Kidney (tissue), 14 donors: Measurements from ENCODE around the gene ANKRD6. TPM values are rescaled to one million over a fixed set of nuclear protein-coding genes. Genes with fewer than 3 reads are reported as not detected.

ENCODE experiments used
- DNase-seq, 5 donors: peaks; one replicate each; pipeline ENCODE4 v3.0.0-alpha.2; 2013 to 2020
- FAIRE-seq: peaks from 2 replicates; lab custom pipeline; 2012; peaks lifted over from hg19 to GRCh38; lab: Jason Lieb, UNC
- H3K27ac ChIP-seq, 2 donors: one replicate each; pipeline ENCODE4 v1.7.0; 2013; ENCODE audit warnings: low read depth in 2 of 2, low read length in 2 of 2, inconsistent platforms in 1 of 2
- H3K27me3 ChIP-seq: one replicate; pipeline ENCODE4 v1.7.1; 2013; ENCODE audit warnings: low read length, inconsistent platforms; ENCODE audit not compliant: control insufficient read depth, insufficient read depth
- H3K36me3 ChIP-seq, 3 donors: one replicate each; pipeline versions ENCODE4 v1.7.0 to v1.7.1; 2013; ENCODE audit warnings: low read length in 3 of 3, control low read depth in 1 of 3, inconsistent platforms in 1 of 3; ENCODE audit not compliant: insufficient read depth in 3 of 3, control insufficient read depth in 2 of 3
- H3K4me1 ChIP-seq, 3 donors: one replicate each; pipeline versions ENCODE4 v1.7.0 to v1.7.1; 2013; ENCODE audit warnings: low read length in 3 of 3, inconsistent platforms in 1 of 3, low read depth in 1 of 3; ENCODE audit not compliant: control insufficient read depth in 2 of 3, insufficient read depth in 2 of 3
- H3K4me3 ChIP-seq, 3 donors: one replicate each; pipeline versions ENCODE4 v1.7.0 to v1.8.1; 2013; ENCODE audit warnings: low read length in 3 of 3, control low read depth in 1 of 3, inconsistent platforms in 1 of 3
- H3K9ac ChIP-seq, 3 donors: one replicate each; pipeline versions ENCODE4 v1.7.0 to v1.7.1; 2013; ENCODE audit warnings: low read length in 3 of 3, control low read depth in 1 of 3, inconsistent platforms in 1 of 3
- H3K9me3 ChIP-seq, 3 donors: one replicate each; pipeline versions ENCODE4 v1.7.0 to v1.7.1; 2013; ENCODE audit warnings: low read length in 3 of 3, control low read depth in 1 of 3, inconsistent platforms in 1 of 3; ENCODE audit not compliant: control insufficient read depth in 2 of 3, insufficient read depth in 1 of 3
- intact Hi-C: fragments of 100-400 bp; cut with DNase I; formaldehyde crosslinking; loops from one replicate; pipeline ENCODE4 v1.11.1; 2022
- polyA plus RNA-seq: library from polyadenylated mRNA; stranded (reverse); fragments of 350-450 nt; fragmentation: Illumina TruSeq; extraction: RNeasy Lipid Tissue Mini Kit (QIAGEN cat#74804); gene quantifications from one replicate; pipeline ENCODE4 v1.2.3, GENCODE V29; 2014; ENCODE audit warnings: low read depth, low replicate concordance; ENCODE audit not compliant: insufficient read depth
- total RNA-seq: library from RNA; stranded (reverse); fragmentation: NEBNext Ultra II Directional; extraction: Animal tissue kit (Norgen Biotek cat#: 25700); gene quantifications from one replicate; pipeline ENCODE4 v1.2.1, GENCODE V29; 2021
- TF ChIP-seq, protein P1 (sequence below): IDR thresholded peaks from 3 replicates; pipeline ENCODE4 v1.5.1; 2012; ENCODE audit warnings: mild to moderate bottlenecking, moderate library complexity, borderline replicate concordance; ENCODE audit not compliant: insufficient read depth; ENCODE audit errors: extremely low read depth
- donor health status: control.
- donor health status: control.
- donor health status: control.
- donor health status: control.
- donor health status: control.
- donor health status: DM: yes; HTN: yes; CAD: no.
- donor health status: Normal renal cell carcinoma (clear cell type).

Gene ANKRD6
- total and polyA plus RNA-seq, 2 donors from 2014 or later, result 10.3 to 29.5 TPM

DNA sequence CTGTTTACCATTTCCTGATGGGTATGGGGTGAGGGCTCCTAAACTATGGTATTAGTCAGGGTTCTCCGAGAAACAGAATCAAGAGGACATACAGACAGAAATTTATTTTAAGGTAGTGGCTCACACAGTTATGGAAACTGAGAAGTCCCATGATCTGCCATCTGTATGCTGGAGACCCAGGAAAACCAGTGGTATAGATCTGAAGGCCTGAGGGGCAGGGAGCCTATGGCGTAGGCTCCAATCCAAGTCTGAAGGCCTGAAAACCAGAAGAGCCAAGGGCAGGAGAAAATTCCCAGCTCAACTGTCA lies 93.6 kb downstream of the ANKRD6 start:
- H3K9me3 ChIP-seq, result no peaks in the 10 kb centered on the region
- no peaks in the 10 kb centered on the region for H3K36me3 ChIP-seq
- no peak overlapping the region for H3K27ac ChIP-seq
- DNase-seq, result no peak
- H3K4me3 ChIP-seq, result no peak overlapping the region
- no peaks in the 10 kb centered on the region for H3K27me3 ChIP-seq
- TF ChIP-seq, protein P1, sequence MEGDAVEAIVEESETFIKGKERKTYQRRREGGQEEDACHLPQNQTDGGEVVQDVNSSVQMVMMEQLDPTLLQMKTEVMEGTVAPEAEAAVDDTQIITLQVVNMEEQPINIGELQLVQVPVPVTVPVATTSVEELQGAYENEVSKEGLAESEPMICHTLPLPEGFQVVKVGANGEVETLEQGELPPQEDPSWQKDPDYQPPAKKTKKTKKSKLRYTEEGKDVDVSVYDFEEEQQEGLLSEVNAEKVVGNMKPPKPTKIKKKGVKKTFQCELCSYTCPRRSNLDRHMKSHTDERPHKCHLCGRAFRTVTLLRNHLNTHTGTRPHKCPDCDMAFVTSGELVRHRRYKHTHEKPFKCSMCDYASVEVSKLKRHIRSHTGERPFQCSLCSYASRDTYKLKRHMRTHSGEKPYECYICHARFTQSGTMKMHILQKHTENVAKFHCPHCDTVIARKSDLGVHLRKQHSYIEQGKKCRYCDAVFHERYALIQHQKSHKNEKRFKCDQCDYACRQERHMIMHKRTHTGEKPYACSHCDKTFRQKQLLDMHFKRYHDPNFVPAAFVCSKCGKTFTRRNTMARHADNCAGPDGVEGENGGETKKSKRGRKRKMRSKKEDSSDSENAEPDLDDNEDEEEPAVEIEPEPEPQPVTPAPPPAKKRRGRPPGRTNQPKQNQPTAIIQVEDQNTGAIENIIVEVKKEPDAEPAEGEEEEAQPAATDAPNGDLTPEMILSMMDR, result no peak
- H3K4me1 ChIP-seq, result no peaks in the 10 kb centered on the region
- no peak for FAIRE-seq
- intact Hi-C loops, result no loop called here
- H3K9ac ChIP-seq, result no peak overlapping the region

DNA sequence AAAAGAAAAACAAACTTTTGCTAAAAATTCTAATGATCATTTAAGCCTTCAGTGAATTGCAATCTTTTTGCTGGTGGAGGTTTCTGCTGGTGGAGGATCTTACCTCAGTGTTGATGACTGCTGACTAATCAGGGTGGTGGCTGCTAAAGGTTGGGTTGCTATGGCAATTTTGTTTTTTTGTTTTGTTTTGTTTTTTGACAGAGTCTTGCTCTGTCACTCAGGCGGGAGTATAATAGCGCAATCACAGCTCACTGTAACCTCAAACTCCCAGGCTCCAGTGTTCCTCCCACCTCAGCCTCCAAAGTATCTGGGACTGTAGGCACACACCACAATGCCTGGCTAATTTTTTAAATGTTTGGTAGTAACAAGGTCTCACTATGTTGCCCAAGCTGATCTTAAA lies 94.7 kb downstream of the ANKRD6 start:
- TF ChIP-seq, protein P1, result no peak
- Histone ChIP-seq H3K9ac (no peak overlapping the region), H3K36me3 (no peaks in the 10 kb centered on the region), H3K27me3 (no peaks in the 10 kb centered on the region), H3K4me3 (no peak overlapping the region), H3K9me3 (no peaks in the 10 kb centered on the region), H3K27ac (no peak overlapping the region), H3K4me1 (no peaks in the 10 kb centered on the region)
- FAIRE-seq, result no peak
- intact Hi-C loops, result no loop called here
- no peak for DNase-seq

DNA sequence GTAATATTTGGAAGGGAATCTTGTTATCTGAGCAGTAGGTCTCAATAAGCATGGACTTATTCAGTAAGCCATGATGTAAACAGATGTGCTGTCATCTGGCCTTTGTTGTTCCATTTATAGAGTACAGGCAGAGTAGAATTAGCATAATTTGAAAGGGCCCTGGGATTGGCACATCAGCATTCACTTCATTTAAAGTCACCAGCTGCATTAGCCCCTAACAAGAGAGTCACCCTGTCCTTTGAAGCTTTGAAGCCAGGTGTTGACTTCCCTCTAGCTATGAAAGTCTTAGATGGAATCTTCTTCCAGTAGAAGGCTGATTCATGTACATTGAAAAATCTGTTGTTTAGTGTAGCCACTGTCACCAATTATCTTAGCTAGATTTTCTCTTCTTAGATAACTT lies 95.9 kb downstream of the ANKRD6 start:
- intact Hi-C loops, result no loop called here
- H3K9me3 ChIP-seq, result no peaks in the 10 kb centered on the region
- no peaks in the 10 kb centered on the region for H3K36me3 ChIP-seq
- no peak overlapping the region for H3K27ac ChIP-seq
- no peak overlapping the region for H3K4me3 ChIP-seq
- TF ChIP-seq, protein P1, result no peak
- FAIRE-seq (no peak), DNase-seq (no peak)
- no peaks in the 10 kb centered on the region for H3K27me3 ChIP-seq
- H3K4me1 ChIP-seq, result no peaks in the 10 kb centered on the region
- no peak overlapping the region for H3K9ac ChIP-seq

DNA sequence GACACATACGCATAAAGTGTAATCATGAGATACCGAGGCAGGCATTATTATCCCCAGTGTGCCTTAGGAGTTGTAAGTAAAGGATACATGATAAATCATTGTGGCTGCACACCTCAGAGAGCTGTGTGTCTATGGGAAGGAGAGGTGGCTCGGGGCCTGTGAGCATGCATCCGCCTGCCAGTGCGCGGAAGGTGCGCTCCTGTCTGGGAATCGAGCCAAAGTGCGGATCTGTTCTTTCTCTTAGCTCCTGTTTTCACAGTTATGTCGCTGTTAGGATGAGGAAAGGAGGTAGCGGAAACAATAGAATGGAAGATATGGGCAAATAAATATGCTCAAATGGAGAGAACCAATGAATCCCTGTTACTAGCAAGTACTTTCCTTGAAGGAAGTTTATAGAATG lies 98.0 kb downstream of the ANKRD6 start:
- TF ChIP-seq, protein P1, result no peak
- Histone ChIP-seq H3K27me3 (no peaks in the 10 kb centered on the region), H3K4me1 (no peaks in the 10 kb centered on the region), H3K4me3 (no peak overlapping the region), H3K27ac (no peak overlapping the region), H3K9ac (no peak overlapping the region), H3K36me3 (no peaks in the 10 kb centered on the region), H3K9me3 (no peaks in the 10 kb centered on the region)
- DNase-seq (no peak), FAIRE-seq (no peak)
- intact Hi-C loops, result no loop called here
